Measurements from ENCODE around the gene PLEKHA8. TPM values are rescaled to one million over a fixed set of nuclear protein-coding genes. Genes with fewer than 3 reads are reported as not detected.

PLEKHA8 gene
- total and polyA plus RNA-seq, 11 donors: 1.5 to 6.8 (median 4.1) TPM

DNA sequence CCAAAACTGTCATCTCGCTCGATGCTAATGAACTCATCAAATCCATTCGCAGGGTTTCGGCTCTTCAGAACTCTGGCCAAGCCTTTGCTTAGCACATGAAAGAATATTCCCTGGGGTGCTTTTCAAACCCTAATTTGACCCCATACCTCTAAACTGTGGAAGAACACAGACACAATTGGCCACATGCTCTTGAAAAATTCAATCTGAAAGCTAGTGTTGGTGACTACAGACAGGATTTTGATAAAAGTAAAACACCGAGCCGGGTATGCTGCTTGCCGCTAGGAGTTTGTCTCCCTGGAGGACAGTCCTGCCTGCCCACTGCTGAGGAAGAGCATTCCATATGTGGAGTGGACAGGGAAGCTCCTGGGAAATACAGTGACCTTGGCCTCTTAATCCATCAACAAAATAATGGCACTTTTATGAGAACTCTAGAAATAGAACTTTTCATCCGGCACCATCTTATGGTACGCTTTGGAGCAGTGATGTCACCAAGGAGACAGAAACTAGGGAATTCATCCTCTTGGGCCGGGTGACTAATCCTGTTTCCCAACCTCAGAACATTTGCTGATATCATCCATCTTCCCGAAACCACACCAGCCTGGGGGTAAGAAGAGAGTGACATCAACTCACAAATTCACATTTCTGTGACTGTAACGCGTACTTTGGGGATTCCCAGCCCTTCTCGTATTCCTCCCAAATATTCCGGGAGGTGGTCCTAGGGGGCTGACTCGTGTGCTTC, 140.8 kb downstream of the PLEKHA8 start:
- Histone ChIP-seq H3K27me3 (no peaks in the 10 kb centered on the region), H3K4me3 (no peak overlapping the region), H3K27ac (peak overlapping the region in 4 of 12 donors; percentile 20 to 55 (median 42)), H3K36me3 (no peaks in the 10 kb centered on the region), H3K4me1 (peaks cover 0 to 87% (median 30%) of the 10 kb centered on the region in 12 donors), H3K9me3 (no peaks in the 10 kb centered on the region)
- TF ChIP-seq, protein P1, sequence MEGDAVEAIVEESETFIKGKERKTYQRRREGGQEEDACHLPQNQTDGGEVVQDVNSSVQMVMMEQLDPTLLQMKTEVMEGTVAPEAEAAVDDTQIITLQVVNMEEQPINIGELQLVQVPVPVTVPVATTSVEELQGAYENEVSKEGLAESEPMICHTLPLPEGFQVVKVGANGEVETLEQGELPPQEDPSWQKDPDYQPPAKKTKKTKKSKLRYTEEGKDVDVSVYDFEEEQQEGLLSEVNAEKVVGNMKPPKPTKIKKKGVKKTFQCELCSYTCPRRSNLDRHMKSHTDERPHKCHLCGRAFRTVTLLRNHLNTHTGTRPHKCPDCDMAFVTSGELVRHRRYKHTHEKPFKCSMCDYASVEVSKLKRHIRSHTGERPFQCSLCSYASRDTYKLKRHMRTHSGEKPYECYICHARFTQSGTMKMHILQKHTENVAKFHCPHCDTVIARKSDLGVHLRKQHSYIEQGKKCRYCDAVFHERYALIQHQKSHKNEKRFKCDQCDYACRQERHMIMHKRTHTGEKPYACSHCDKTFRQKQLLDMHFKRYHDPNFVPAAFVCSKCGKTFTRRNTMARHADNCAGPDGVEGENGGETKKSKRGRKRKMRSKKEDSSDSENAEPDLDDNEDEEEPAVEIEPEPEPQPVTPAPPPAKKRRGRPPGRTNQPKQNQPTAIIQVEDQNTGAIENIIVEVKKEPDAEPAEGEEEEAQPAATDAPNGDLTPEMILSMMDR (IDR thresholded peaks at IDR 0.05): no peak
- TF ChIP-seq POLR2A (IDR thresholded peaks at IDR 0.05): no peak
- 76 to 90% (median 86%) methylated on average over 16 of the region's 16 CpGs for WGBS, 4 donors
- intact Hi-C loops (cut with DNase I): loop anchor here in 7 of 10 donors (5.0 to 10.0 kb wide), 8 partner anchors 106 to 398 kb away; partner anchors contain the start of genes GGCT (in 1 of the 7) and ZNRF2 (in 1 of the 7)
- ATAC-seq (peak in 2 of 4 donors; percentile 1 to 5), DNase-seq (no peak)

DNA sequence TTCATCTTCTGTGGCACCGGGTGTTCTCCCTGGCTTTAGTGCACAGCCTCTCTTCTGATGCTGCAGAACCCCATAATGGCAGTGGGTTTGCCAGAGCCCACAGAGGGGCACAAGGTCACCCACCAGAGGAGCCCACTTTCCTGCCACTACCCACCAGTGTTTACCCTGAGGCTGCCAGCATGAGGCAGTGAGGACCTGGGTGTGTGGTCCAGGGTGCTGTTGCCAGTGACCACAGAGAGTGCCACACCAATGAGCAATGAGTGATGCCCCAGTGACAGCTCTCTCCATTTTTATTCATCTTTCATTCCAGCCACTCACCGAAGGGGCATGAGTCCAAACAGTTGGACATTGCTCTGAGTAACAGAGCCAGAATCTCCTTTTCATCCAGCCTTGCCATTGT, 141.4 kb downstream of the PLEKHA8 start:
- TF ChIP-seq, protein P1 (IDR thresholded peaks at IDR 0.05): no peak
- no peak for TF ChIP-seq POLR2A (IDR thresholded peaks at IDR 0.05)
- 88 to 93% (median 89%) methylated on average over 2 of the region's 2 CpGs for WGBS, 4 donors
- Histone ChIP-seq H3K27me3 (no peaks in the 10 kb centered on the region), H3K4me3 (no peak overlapping the region), H3K27ac (peak overlapping the region in 4 of 12 donors; percentile 20 to 55 (median 41)), H3K36me3 (no peaks in the 10 kb centered on the region), H3K4me1 (peaks cover 0 to 85% (median 32%) of the 10 kb centered on the region in 12 donors), H3K9me3 (no peaks in the 10 kb centered on the region)
- intact Hi-C loops (cut with DNase I): loop anchor here in 7 of 10 donors (5.0 to 10.0 kb wide), 8 partner anchors 105 to 398 kb away; partner anchors contain the start of genes GGCT (in 1 of the 7) and ZNRF2 (in 1 of the 7)
- ATAC-seq (no peak), DNase-seq (no peak)

DNA sequence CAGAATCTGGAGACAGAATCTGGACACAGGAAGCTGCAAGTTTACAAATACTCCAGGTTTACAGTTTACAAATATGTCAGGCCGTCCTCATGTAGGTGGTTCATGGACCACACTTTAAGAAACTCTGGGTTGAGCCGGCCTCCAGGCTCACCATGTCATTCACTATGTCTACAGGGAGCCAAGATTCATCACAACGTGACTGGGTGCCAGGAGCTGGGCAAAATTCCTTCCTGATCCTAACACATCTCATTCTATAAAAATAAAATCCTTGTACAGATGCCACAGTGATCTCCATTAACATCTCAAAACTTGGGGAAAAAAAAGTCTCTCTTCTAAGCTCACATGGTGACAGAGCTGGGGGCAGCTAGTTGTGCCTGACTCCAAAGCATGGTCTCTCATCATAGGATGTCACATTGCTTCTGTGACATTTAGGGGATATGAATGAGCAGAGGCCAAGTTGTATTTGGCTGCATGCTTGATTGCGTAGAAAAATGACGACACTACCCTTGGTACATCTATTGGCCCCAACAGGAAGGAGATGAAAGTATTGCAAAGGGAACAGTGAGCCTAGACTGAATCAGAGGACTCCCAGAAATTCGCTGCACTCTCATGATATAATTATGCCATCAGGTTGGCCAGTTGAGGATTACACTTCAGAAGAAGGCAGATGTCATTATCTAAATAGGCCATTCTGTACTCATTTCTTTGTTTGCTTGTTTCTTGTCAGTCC, 142.4 kb downstream of the PLEKHA8 start:
- TF ChIP-seq, protein P1 (IDR thresholded peaks at IDR 0.05): no peak
- no peak for TF ChIP-seq POLR2A (IDR thresholded peaks at IDR 0.05)
- no peaks in the 10 kb centered on the region for H3K36me3 ChIP-seq
- WGBS, 4 donors: 83 to 90% (median 88%) methylated on average over 6 of the region's 6 CpGs
- no peaks in the 10 kb centered on the region for H3K27me3 ChIP-seq
- no peak overlapping the region for H3K4me3 ChIP-seq
- H3K27ac ChIP-seq: peak overlapping the region in 1 of 12 donors; percentile 73
- intact Hi-C loops (cut with DNase I): loop anchor here in 4 of 10 donors (5.0 to 10.0 kb wide), 3 partner anchors 74 to 307 kb away; partner anchors contain the start of gene NOD1 (in 1 of the 4)
- no peaks in the 10 kb centered on the region for H3K9me3 ChIP-seq
- no peak for ATAC-seq
- DNase-seq: no peak
- peaks cover 0 to 85% (median 37%) of the 10 kb centered on the region in 12 donors for H3K4me1 ChIP-seq
